Measurements from ENCODE around the gene GPR17. TPM values are rescaled to one million over a fixed set of nuclear protein-coding genes. Genes with fewer than 3 reads are reported as not detected.
A peak's percentile ranks its signal among the peaks of the same experiment; 100 is the strongest.

GPR17 gene
- total RNA-seq, 1 experiment from 2014 or later, result 0.35 TPM

- no peak overlapping the region for H3K27ac Mint-ChIP-seq
- TF ChIP-seq CTCF (conservative IDR thresholded peaks at IDR 0.05), result no peak
- peaks cover 9 to 19% (median 13%) of the 10 kb centered on the region in 3 experiments for H3K36me3 Mint-ChIP-seq (ENCODE audit: insufficient read depth in 1 of 3, low read depth in 3 of 3)
- H3K23me2 ChIP-seq (ENCODE audit: insufficient read length, low read depth, low read length, poor library complexity, severe bottlenecking), result no peaks in the 10 kb centered on the region
- H2AFZ ChIP-seq (ENCODE audit: low read length), result no peak overlapping the region
- peaks cover 14% of the 10 kb centered on the region for H3K9me3 ChIP-seq (ENCODE audit: control insufficient read depth, low read depth, low read length)
- H3K4me2 ChIP-seq (ENCODE audit: insufficient read depth, insufficient read length, low read length), result no peak overlapping the region
- H3K4me3 Mint-ChIP-seq, result no peak overlapping the region
- H3K79me2 ChIP-seq (ENCODE audit: insufficient read depth, low read length), result no peaks in the 10 kb centered on the region
- H3K27me3 Mint-ChIP-seq (ENCODE audit: low read depth), result peaks cover 23% of the 10 kb centered on the region
- no peak overlapping the region for H2BK120ac ChIP-seq (ENCODE audit: low read depth, low read length, poor library complexity, severe bottlenecking)
- no peak overlapping the region for H4K8ac ChIP-seq (replicated peaks; ENCODE audit: insufficient read length, low read depth, low read length)
- no peak overlapping the region for H2AK5ac ChIP-seq (ENCODE audit: insufficient read length, low read length)
- H3K9me3 Mint-ChIP-seq, result peaks cover 23 to 25% of the 10 kb centered on the region in 2 experiments
- no peak overlapping the region for H3K4ac ChIP-seq (ENCODE audit: low read depth, low read length)
- no CpG with 5 or more reads among the region's 9 CpGs for WGBS (ENCODE audit: extremely low coverage, insufficient read length, low lambda C conversion rate)
- peaks cover 2 to 3% of the 10 kb centered on the region in 2 experiments; a peak in 2 of 4 replicates for H3K4me1 Mint-ChIP-seq
- no peak overlapping the region for H4K91ac ChIP-seq (ENCODE audit: insufficient read length, low read depth, low read length)
- no peaks in the 10 kb centered on the region for H3K79me1 ChIP-seq (ENCODE audit: insufficient read depth, low read depth, low read length, poor library complexity, severe bottlenecking)
- H3K18ac ChIP-seq (ENCODE audit: insufficient read length, low read depth, low read length), result no peak overlapping the region
- no peak overlapping the region for H2BK15ac ChIP-seq (ENCODE audit: low read depth, low read length)
- no peaks in the 10 kb centered on the region for H4K20me1 ChIP-seq (ENCODE audit: control insufficient read depth, insufficient read depth, insufficient read length)
- peak; percentile 24 for DNase-seq
- H3K27me3 ChIP-seq (ENCODE audit: insufficient read depth, low read length), result no peaks in the 10 kb centered on the region
- H3K23ac ChIP-seq (ENCODE audit: insufficient read length, low read depth, low read length), result no peak overlapping the region
- no peak overlapping the region for H3T11ph ChIP-seq (ENCODE audit: low read length)
- no peaks in the 10 kb centered on the region for H3K4me1 ChIP-seq (ENCODE audit: insufficient read depth, low read length)
- H3K9ac ChIP-seq (ENCODE audit: extremely low read depth, insufficient read length, low read length), result no peak overlapping the region
- H3K14ac ChIP-seq (ENCODE audit: insufficient read depth, low read length), result no peak overlapping the region
- no peak overlapping the region for H4K5ac ChIP-seq (ENCODE audit: insufficient read length, low read depth, low read length)
- H2BK12ac ChIP-seq (ENCODE audit: insufficient read length, low read depth, low read length), result no peak overlapping the region
- H2BK5ac ChIP-seq (ENCODE audit: insufficient read length, low read length), result no peak overlapping the region
- no peak overlapping the region for H3K56ac ChIP-seq (ENCODE audit: insufficient read length, low read depth, low read length)
- H2BK20ac ChIP-seq (ENCODE audit: low read depth, low read length, poor library complexity, severe bottlenecking), result no peak overlapping the region
- H3K27ac ChIP-seq (ENCODE audit: insufficient read length, low read depth, low read length), result no peak overlapping the region
Observed at GRCh38 chr2:127694986-127695385, 49.0 kb downstream of the GPR17 start.

All from H9 (cell line).